Measurements from ENCODE around the gene ZFC3H1. TPM values are rescaled to one million over a fixed set of nuclear protein-coding genes. Genes with fewer than 3 reads are reported as not detected.

ZFC3H1 gene
- total and polyA plus RNA-seq, 2 of the 13 experiments (the other 11 are each of a cell fraction or from before 2014, with no cell fraction given) = 17.1 to 38.3 TPM

- TF ChIP-seq GLMP (CRISPR knock-in tag; IDR thresholded peaks at IDR 0.05; ENCODE audit: borderline replicate concordance) = no peak
- TF ChIP-seq, protein P1, sequence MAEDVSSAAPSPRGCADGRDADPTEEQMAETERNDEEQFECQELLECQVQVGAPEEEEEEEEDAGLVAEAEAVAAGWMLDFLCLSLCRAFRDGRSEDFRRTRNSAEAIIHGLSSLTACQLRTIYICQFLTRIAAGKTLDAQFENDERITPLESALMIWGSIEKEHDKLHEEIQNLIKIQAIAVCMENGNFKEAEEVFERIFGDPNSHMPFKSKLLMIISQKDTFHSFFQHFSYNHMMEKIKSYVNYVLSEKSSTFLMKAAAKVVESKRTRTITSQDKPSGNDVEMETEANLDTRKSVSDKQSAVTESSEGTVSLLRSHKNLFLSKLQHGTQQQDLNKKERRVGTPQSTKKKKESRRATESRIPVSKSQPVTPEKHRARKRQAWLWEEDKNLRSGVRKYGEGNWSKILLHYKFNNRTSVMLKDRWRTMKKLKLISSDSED (CRISPR knock-in tag; IDR thresholded peaks at IDR 0.05) = no peak
- TF ChIP-seq JUND (CRISPR knock-in tag; IDR thresholded peaks at IDR 0.05) = no peak
- TF ChIP-seq HNRNPLL (IDR thresholded peaks at IDR 0.05; ENCODE audit: low read depth, low read length, poor library complexity, severe bottlenecking) = peak; percentile 93
- TF ChIP-seq ZNF589 (CRISPR knock-in tag; conservative IDR thresholded peaks at IDR 0.05) = no peak
- TF ChIP-seq ZBTB34 (CRISPR knock-in tag; IDR thresholded peaks at IDR 0.05) = no peak
- TF ChIP-seq ZBTB33 (CRISPR knock-in tag; IDR thresholded peaks at IDR 0.05) = no peak
- TF ChIP-seq, protein P2, sequence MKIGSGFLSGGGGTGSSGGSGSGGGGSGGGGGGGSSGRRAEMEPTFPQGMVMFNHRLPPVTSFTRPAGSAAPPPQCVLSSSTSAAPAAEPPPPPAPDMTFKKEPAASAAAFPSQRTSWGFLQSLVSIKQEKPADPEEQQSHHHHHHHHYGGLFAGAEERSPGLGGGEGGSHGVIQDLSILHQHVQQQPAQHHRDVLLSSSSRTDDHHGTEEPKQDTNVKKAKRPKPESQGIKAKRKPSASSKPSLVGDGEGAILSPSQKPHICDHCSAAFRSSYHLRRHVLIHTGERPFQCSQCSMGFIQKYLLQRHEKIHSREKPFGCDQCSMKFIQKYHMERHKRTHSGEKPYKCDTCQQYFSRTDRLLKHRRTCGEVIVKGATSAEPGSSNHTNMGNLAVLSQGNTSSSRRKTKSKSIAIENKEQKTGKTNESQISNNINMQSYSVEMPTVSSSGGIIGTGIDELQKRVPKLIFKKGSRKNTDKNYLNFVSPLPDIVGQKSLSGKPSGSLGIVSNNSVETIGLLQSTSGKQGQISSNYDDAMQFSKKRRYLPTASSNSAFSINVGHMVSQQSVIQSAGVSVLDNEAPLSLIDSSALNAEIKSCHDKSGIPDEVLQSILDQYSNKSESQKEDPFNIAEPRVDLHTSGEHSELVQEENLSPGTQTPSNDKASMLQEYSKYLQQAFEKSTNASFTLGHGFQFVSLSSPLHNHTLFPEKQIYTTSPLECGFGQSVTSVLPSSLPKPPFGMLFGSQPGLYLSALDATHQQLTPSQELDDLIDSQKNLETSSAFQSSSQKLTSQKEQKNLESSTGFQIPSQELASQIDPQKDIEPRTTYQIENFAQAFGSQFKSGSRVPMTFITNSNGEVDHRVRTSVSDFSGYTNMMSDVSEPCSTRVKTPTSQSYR (CRISPR knock-in tag; IDR thresholded peaks at IDR 0.05; ENCODE audit: borderline replicate concordance) = 0 out of 2 replicates have a peak, but pooled peaks have one; percentile 26
- peak; percentile 39; the same call in 1 of the 2 replicates for TF ChIP-seq GMEB2 (CRISPR knock-in tag; IDR thresholded peaks at IDR 0.05; ENCODE audit: low read depth)
- TF ChIP-seq SP5 (CRISPR knock-in tag; IDR thresholded peaks at IDR 0.05; ENCODE audit: borderline replicate concordance, low read depth) = peak; percentile 34; the same call in 1 of the 2 replicates
- peak; percentile 82; the same call in 1 of the 2 replicates for TF ChIP-seq ZBTB38 (CRISPR knock-in tag; IDR thresholded peaks at IDR 0.05)
- TF ChIP-seq EHMT2 (IDR thresholded peaks at IDR 0.05; ENCODE audit: borderline replicate concordance, low read depth, low read length) = no peak
- no peak; the same call in 1 of the 2 replicates for TF ChIP-seq ZMYM2 (CRISPR knock-in tag; IDR thresholded peaks at IDR 0.05)
- TF ChIP-seq ZNF230 (CRISPR knock-in tag; IDR thresholded peaks at IDR 0.05) = peak; percentile 88
- no peak for TF ChIP-seq ZNF557 (CRISPR knock-in tag; IDR thresholded peaks at IDR 0.05)
- no peak; the same call in 1 of the 2 replicates for TF ChIP-seq ZNF660 (CRISPR knock-in tag; IDR thresholded peaks at IDR 0.05; ENCODE audit: borderline replicate concordance, low read depth)
- peak; percentile 27; the same call in 1 of the 2 replicates for TF ChIP-seq STAG1 (CRISPR knock-in tag; IDR thresholded peaks at IDR 0.05)
- TF ChIP-seq XBP1 (CRISPR knock-in tag; IDR thresholded peaks at IDR 0.05) = no peak
Observed at GRCh38 chr12:71685914-71686657, 22.4 kb upstream of the ZFC3H1 start, which contains the start of gene TMEM19 (continued).

Data from HepG2 (cell line).